Measurements from ENCODE around the gene TFF1.

Gene TFF1

GRCh38 chr21:42358937-42359336 is 7.4 kb downstream of the TFF1 start:
- DNase-seq (ENCODE audit: low read depth) = no peak
- H3K4me3 ChIP-seq (ENCODE audit: low read depth, low read length) = no peak overlapping the region
- TF ChIP-seq CTCF (IDR thresholded peaks at IDR 0.05; ENCODE audit: low read depth, low read length, missing control alignments) = no peak

GRCh38 chr21:42358261-42358660 is 8.1 kb downstream of the TFF1 start:
- DNase-seq (ENCODE audit: low read depth) = no peak
- no peak for TF ChIP-seq CTCF (IDR thresholded peaks at IDR 0.05; ENCODE audit: low read depth, low read length, missing control alignments)
- H3K4me3 ChIP-seq (ENCODE audit: low read depth, low read length) = no peak overlapping the region

GRCh38 chr21:42357307-42357706 is 9.0 kb downstream of the TFF1 start:
- no peak overlapping the region for H3K4me3 ChIP-seq (ENCODE audit: low read depth, low read length)
- DNase-seq (ENCODE audit: low read depth) = no peak
- TF ChIP-seq CTCF (IDR thresholded peaks at IDR 0.05; ENCODE audit: low read depth, low read length, missing control alignments) = no peak

- DNase-seq (ENCODE audit: low read depth) = no peak
- no peak for TF ChIP-seq CTCF (IDR thresholded peaks at IDR 0.05; ENCODE audit: low read depth, low read length, missing control alignments)
- no peak overlapping the region for H3K4me3 ChIP-seq (ENCODE audit: low read depth, low read length)
Observed at GRCh38 chr21:42356650-42357049, 9.7 kb downstream of the TFF1 start.

GRCh38 chr21:42356046-42356445 is 10.3 kb downstream of the TFF1 start:
- DNase-seq (ENCODE audit: low read depth) = no peak
- no peak for TF ChIP-seq CTCF (IDR thresholded peaks at IDR 0.05; ENCODE audit: low read depth, low read length, missing control alignments)
- H3K4me3 ChIP-seq (ENCODE audit: low read depth, low read length) = no peak overlapping the region

GRCh38 chr21:42353623-42354022 is 12.7 kb downstream of the TFF1 start:
- TF ChIP-seq CTCF (IDR thresholded peaks at IDR 0.05; ENCODE audit: low read depth, low read length, missing control alignments) = no peak
- DNase-seq (ENCODE audit: low read depth) = no peak
- H3K4me3 ChIP-seq (ENCODE audit: low read depth, low read length) = no peak overlapping the region

- no peak overlapping the region for H3K4me3 ChIP-seq (ENCODE audit: low read depth, low read length)
- no peak for DNase-seq (ENCODE audit: low read depth)
- no peak for TF ChIP-seq CTCF (IDR thresholded peaks at IDR 0.05; ENCODE audit: low read depth, low read length, missing control alignments)
Observed at GRCh38 chr21:42352441-42353095, 13.8 kb downstream of the TFF1 start.

All from GM12864 (cell line).